Stimulated activated CD8-positive, alpha-beta memory T cell treated with anti-CD3 and anti-CD28 coated beads, Interleukin-12 subunit alpha, Interleukin-12 subunit beta, amount 100 ng/mL, for 24 hours (primary cell): ENCODE measurements around the gene PPP3CA.

Experiments used
- DNase-seq: peaks from one replicate; pipeline ENCODE4 v3.0.0-alpha.2; 2020; ENCODE audit errors: extremely low read depth

Gene PPP3CA

GRCh38 chr4:101288365-101289145 lies 58.8 kb downstream of the PPP3CA start:
- DNase-seq, result no peak

- no peak for DNase-seq
Observed at GRCh38 chr4:101287324-101287723, 60.0 kb downstream of the PPP3CA start.

GRCh38 chr4:101286663-101287062 lies 60.7 kb downstream of the PPP3CA start:
- DNase-seq, result no peak

DNA sequence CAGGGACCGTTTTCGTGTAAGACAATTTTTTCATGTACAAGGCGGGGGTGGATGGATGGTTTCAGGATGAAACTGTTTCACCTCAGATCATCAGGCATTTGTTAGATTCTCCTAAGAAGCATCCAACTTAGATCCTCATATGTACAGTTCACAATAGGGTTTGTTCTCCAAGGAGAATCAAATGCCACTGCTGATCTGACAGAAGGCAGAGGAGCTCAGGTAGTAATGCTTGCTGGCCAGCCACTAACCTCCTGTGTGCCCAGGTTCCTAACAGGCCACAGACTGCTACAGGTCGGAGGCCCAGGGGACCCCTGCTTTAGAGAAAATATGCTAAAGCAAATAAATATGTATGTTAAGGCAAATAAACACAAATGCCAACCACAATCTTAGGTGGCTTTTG lies 61.3 kb downstream of the PPP3CA start:
- no peak for DNase-seq

- DNase-seq, result no peak
Observed at GRCh38 chr4:101284546-101284945, 62.8 kb downstream of the PPP3CA start.

DNA sequence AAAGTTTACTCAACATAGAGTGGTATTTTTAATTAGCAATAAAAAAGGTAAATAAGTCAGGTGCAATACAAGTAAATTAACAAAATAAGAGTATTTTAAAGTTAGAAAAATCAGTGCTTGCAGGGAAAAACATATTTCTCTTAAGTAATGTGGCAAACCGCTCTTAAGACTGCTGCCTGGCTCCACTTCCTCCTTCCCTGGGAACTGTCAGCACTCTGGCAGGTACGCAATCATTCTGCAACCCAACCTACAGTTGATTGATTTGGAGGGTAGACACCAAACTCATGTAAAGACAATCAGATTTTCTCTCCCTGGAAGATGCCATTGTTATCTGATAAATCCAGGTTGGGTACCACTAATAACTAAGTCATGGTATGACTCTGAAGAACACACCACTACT lies 63.9 kb downstream of the PPP3CA start:
- no peak for DNase-seq

DNA sequence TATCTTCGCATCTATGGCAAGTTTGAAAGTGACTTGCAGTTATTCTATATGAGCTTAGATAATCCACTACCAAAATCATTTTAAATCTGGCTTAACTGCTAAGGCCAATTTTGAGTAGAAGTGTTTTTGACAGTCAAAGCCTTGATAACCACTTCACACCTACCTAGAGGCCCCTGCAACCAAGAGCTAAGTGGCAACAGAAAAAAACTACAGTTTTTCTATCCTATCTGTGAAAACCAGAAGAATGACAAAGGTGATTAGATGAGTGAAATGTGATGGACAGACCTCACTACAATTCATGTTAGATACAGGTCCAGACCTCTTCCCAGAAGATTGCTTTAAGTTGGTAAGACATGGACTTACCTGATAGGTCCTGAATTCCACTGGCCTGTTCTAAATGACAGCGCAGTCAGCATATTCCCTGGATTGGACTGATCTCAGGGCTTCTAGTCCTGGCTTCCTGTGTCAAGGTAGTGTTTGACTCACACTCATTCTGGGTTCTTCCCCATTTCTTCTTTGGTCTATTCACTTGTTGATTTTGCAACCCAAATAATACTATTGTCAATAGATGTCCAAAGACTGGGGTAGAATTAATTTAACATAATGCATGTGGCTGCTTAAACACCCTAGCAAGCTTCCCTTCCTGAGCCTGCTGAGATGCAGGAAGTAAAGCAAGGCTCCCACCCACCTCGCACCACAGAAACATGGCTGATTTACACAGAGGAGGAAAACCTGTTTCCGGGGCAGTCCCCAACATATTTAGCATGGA lies 65.1 kb downstream of the PPP3CA start:
- DNase-seq, result no peak

GRCh38 chr4:101280866-101281600 lies 66.3 kb downstream of the PPP3CA start:
- DNase-seq, result no peak

DNA sequence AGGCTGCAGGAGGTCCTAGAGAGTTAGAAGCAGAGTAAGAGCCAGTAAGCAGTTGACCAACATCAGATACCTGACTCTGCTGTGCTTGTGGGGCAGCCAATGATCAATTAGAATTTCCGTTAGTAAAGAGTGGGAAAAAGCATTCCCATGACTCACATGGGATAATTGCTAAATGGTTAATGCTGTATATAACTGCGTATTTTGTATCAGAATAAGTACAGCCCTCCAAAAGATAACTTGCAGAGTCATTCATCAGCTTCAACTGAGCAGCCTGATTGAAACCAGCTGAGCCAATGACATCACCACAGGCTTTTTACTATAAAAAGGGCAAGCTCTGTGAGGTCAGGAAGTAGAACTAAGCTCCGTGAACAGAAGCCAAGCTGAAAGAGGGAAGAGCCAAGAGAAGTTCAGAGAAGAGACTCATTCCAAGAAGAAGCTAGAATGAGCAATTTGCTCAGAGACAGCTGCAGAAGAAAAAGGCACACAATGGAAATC lies 67.9 kb downstream of the PPP3CA start:
- no peak for DNase-seq

DNA sequence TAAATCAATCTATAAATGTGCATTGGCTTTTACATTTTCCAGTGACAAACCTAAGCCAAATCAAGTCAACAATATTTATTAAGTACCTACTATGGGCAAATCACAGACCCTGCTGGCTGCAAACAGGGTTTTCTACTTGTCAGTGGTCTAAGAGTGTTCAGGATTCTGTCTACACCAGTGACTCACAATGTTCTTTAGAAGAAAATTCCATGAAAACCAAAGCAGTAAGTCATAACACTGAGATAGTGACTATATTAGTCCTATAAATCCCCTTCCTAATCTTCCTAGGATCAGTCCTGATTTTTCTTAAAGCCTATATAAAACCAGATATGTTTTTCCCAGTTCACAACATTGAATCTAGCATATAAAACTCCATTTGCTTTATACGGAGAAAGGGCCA lies 69.7 kb downstream of the PPP3CA start:
- no peak for DNase-seq

DNA sequence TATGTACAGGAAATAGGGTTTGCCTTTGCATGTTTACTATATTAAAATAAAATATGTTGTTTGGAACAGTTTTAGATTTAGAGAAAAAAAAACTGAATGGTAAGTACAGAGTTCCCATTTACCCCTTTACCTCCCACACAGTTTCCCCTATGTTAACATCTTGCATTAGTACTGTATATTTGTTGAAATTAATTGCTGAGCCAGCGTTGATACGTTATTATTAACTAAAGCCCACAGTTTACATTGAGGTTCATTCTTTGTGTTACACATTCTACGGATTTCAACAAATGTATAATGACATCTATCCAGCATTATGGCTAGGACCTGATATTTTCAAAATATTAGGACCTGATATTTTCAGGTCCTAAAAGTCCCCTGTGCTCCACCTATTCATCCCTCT lies 70.7 kb downstream of the PPP3CA start:
- DNase-seq, result no peak

GRCh38 chr4:101274888-101275752 lies 72.2 kb downstream of the PPP3CA start:
- no peak for DNase-seq

DNA sequence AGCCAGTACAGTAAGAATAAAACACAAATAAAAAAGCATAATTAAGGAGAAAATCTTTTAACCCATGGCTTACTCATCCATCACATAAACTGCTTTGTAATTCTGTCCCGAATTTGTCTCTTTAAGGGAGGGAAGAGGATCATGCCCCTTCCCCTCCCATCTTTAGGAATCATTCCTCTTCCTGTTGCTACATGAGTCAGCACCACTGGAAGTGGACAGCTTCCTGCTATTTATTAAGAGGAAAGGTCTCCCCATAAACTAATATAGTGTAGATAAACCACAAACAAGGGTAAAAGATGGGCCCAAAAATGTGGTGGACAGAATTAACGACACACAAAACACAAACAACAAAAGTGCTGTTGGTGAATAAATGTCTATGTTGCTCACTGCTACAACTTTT lies 75.8 kb downstream of the PPP3CA start:
- no peak for DNase-seq

DNA sequence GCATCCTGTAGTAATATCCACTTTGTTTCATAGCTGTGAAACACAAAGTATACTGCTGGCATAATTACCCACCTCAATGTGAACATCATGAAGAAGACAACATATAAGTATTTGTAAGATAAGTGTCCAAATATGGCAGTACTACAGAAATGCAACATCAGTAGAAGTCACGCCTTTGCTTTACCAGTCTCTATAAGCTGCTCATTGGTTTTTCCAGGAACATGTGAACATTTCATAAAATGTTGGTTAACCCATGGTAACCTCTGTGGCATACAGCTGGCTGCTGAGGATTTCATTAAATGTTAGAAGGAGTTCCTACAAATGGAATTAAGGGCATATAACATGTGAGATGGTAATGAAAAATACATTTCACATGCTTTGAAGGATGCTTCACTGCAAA lies 77.6 kb downstream of the PPP3CA start:
- DNase-seq, result no peak

DNA sequence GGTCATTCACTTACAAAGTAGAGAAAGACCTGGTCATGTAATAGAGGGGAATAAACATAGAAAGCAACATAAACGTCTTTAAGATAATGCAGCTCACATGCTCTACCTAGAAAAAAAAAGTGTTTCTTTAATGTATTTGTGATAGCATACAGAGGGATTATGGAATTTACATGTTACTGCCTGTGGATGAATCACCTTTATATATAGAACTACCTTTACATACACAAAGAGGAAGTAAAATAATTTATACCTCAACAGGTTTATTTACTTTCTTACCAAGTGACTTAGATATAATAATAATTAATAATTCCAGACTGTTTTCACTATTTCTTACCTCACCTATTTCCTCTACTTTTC lies 81.5 kb downstream of the PPP3CA start:
- no peak for DNase-seq

DNA sequence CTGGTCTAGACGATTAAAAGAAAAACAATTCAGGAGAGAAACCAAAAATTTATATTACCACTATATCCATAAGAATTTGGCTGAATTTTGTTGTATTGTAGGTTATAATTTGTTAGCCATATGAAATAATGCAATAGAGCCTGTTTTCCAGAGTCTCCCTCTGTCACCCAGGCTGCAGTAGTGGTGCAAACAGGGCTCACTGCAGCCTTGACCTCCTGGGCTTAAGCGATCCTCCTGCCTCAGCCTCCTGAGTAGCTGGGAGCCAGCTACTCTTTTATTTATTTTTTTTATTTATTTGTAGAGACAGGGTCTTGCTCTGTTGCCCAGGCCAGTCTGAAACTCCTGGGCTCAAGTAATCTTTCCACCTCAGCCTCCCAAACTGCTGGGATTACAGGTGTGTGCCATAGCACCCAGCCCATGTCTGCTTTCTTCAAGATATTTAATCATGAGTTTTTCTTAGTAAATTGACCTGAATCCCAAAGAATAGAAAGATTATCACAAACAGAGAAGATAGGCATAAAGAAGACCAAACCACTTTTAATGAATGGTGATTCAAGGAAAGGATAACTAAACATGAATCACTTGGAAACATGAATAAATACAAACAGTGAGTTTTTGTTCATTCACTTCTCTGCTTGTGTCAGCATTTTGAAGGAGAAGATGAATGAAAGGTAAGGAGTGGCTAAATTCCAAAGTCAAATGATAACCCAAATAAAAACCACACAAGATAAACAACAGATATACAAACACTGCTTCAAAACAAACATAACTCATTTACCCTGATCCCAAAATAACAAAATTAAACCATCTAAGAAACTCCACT lies 82.1 kb downstream of the PPP3CA start:
- no peak for DNase-seq

GRCh38 chr4:101264512-101264911 lies 82.8 kb downstream of the PPP3CA start:
- DNase-seq, result no peak

GRCh38 chr4:101262683-101263082 lies 84.6 kb downstream of the PPP3CA start:
- DNase-seq, result no peak

DNA sequence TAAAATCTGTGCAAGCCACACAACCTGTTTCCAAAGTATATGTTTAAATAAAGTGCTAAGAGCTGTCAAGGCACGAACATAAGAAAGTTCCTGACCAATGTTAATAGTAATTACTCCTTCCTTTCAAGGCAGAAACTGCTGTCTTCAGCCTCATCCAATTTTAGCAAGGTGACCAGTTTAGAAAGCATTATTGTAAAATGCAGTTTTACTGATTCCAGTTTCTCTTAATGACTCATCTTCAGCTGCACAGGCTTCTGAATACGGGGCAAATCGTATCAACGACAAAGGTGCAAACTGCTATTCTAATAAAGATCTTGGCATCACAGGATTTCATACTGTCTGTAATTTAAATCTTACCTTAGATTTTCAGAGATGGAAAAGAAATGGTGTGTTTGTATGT lies 87.5 kb downstream of the PPP3CA start:
- DNase-seq, result no peak

DNA sequence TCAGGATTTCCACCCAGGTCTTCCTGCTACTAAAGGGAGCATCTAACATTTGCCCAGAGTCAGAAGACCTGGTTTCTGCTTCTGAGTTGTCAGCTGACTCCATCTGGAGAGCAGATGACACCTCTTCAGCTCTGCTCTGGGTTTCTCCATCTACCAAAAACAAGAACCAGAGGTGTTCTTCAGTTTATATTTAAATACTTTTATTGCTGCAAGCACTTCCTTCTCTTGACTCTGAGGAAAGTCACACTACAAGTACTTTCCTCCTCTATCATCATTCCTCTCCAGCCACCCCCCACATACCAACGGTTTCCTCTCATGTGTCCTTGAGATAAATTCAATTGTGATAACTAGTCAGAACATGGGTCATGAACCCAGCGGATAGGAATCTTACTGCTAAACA lies 88.4 kb downstream of the PPP3CA start:
- DNase-seq, result no peak

GRCh38 chr4:101256222-101256621 lies 91.1 kb downstream of the PPP3CA start:
- DNase-seq, result no peak
